Prostate gland (tissue), 2 donors: ENCODE measurements around the gene PSMB8.

ENCODE experiments used
- CTCF ChIP-seq, 4 experiments: fragments of 200-600 bp in 2 of 4; fragments of 450-650 bp in 2 of 4; sonication (generic) in 2 of 4; IDR thresholded peaks; 1 replicate in 3 of 4; 2 replicates in 1 of 4; pipeline ENCODE4 v1.5.1; 2016 to 2019; ENCODE audit warnings: antibody characterized with exemption in 4 of 4, mild to moderate bottlenecking in 2 of 4, moderate library complexity in 2 of 4
- POLR2A ChIP-seq: fragments of 450-650 bp; IDR thresholded peaks from one replicate; pipeline ENCODE4 v1.6.1; 2016; ENCODE audit warnings: antibody characterized with exemption, mild to moderate bottlenecking
- POLR2AphosphoS5 ChIP-seq: sonication (generic); formaldehyde crosslinking; IDR thresholded peaks from one replicate; pipeline ENCODE4 v1.6.1; 2017; ENCODE audit warnings: antibody characterized with exemption

- TF ChIP-seq CTCF (IDR thresholded peaks at IDR 0.05) (no peak), POLR2AphosphoS5 (no peak), POLR2A (no peak)
Observed at GRCh38 chr6:32862725-32863124, 18.9 kb upstream of the PSMB8 start.
